Dermis blood vessel endothelial cell (primary cell): Measurements from ENCODE around the gene SLC2A2. TPM values are rescaled to one million over a fixed set of nuclear protein-coding genes. Genes with fewer than 3 reads are reported as not detected.
A peak's percentile ranks its signal among the peaks of the same experiment; 100 is the strongest.
"Not testable (repeated sequence)": the region's sequence is repeated elsewhere in the genome, so short reads cannot be mapped to it uniquely, and the experiment has no call there.

ENCODE experiments used
- DNase-seq: peaks from one replicate; pipeline ENCODE4 v3.0.0; 2010
- total RNA-seq: library from RNA; depleted of rRNA; stranded (reverse); fragments of >200 nt; gene quantifications from 2 replicates; pipeline ENCODE4 v1.2.3, GENCODE V29; 2014

SLC2A2 gene
- total RNA-seq, 1 donor from 2014 or later = not detected

DNA sequence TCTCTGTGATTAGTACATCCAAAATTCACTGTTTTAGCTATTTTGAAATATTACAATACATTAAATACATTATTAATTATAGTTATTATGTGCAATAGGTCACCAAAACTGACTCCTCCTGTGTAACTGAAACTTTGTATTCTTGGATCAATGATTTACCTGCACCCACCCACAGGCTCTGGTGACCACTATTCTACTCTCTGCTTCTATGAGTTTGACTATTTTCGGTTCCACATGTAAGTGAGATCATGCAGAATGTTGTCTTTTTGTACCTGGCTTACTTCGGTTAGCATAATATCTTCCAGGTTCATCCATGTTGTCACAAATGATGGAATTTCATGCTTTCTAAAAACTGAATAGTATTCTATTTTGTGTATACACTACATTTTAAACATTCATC lies 43.8 kb downstream of the SLC2A2 start:
- DNase-seq = no peak

DNA sequence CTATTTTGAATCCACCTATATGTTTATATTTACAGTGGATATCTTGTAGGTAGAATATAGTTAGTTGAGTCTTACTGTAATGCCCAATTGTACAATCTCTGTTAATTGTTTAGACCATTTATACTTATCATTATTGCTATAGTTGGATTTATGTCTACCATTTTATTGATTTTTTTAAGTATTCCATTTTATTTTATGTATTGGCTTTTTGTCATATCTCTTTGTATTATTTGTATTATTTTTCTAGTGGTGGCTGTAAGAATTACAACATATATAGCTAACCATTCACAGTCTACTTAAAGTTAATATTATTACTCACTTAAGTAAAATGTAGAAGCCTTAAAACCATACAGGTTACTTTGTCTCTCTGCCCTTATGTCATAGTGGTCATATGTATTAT lies 46.1 kb downstream of the SLC2A2 start:
- DNase-seq = no peak

DNA sequence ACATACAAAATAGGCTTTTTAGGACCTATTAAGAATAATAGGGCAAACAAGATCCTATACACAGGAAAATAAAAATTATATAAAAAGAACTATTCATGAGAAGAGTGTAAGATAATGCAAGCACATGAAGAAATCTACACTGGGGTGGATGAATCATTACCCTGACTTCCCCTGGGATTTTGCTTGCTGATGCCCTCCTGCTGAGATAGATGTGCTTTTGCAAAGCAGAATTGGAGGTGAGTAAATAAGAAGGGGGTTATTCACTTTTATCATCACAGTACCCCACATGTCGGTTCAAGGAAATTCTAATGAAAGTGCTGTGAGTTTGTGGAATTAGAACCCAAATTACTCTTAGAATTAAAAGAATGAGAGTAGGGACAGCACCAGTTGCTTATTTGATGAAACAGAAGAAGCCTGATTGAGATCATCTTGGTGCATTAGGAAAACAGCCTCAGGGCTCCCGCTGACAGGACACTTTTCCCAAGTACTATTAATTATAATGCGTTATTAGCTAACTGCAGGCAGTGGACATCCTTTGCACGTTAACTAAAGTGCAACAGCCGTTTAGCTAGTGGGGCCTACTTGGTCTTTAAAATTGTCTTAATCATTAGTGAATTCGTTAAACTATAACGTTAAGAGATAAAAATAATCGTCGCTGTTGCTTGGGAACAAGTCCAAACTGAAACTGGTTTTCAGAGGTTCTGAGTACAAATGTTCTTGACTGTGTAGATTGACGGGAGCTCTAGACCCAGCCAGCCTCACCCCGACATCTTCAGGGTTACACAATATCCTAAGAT lies 48.4 kb downstream of the SLC2A2 start:
- no peak for DNase-seq

DNA sequence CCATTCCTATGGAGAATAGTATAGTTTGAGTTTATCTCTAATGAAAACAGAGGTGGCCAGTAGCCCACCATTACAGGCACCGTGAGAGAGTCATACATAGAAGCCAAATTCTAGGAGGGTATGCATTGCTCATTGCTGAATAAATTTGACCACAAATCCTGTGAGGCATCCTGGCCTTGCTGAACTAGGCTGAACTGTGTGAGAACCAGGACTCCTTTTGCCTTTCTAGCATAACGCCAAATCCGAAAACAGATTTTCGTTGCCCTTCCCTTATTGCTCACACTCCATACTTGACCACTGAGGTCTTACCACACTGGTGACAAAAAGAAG lies 50.4 kb downstream of the SLC2A2 start:
- no peak for DNase-seq

DNA sequence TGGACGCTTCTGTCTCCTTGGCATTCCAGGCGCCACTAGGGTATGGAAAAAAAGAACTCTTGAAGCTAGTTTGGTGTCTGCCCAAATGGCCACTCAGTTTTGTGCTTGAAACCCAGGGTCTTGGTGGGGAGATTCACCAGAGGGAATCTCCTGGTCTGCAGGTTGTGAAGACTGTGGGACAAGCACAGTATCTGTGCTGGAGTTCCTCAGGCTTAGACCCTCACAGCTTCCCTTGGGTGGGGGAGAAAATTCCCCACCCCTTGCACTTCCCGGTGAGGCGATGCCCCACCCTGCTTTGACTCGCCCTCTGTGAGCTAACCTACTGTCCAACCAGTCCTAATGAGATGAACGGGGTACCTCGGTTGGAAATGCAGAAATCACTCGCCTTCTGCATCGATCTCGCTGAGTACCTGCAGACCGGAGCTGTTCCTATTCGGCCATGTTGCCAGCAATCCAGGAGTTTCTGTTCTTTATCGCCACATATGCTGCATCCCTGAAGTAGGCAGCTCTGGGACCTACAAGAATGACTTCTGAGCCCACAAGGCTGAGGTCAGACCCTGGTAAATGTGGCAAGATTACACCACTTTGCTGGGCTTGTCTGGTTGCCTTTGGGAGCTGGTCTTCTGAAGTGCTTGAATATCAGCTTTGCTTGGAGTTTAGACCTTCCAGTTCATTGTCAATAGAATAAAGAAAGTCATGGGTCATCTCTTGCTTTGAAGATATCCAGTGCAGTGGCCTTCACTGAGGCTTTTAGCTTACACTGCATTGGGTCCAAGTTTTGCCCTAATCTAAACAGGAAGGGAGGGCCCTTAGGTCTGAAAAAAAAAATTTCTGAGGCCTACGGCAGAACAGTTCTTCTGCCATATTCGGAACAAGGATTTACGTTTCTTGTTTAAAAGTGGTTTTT lies 51.0 kb downstream of the SLC2A2 start:
- no peak for DNase-seq

DNA sequence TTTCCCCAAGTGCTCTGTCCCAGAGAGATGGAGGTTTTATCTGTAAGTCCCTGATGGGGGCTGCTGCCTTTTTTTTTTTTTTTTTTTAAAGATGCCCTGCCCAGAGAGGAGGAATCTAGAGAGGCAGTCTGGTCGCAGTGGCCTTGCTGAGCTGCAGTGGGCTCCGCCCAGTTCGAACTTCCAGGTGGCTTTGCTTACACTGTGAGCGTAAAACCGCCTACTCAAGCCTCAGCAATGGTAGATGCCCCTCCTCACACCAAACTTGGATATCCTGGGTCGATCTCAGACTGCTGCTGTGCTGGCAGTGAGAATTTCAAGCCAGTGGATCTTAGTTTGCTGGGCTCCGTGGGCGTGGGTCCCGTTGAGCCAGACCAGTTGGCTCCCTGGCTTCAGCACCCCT lies 51.6 kb downstream of the SLC2A2 start:
- no peak for DNase-seq

DNA sequence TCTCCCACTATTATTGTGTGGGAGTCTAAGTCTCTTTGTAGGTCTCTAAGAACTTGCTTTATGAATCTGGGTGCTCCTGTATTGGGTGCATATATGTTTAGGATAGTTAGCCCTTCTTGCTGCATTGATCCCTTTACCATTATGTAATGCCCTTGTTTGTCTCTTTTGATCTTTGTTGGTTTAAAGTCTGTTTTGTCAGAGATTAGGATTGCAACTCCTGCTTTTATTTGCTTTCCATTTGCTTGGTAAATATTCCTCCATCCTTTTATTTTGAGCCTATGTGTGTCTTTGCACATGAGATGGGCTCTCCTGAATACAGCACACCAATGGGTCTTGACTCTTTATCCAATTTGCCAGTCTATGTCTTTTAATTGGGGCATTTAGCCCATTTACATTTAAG lies 53.6 kb downstream of the SLC2A2 start:
- not testable (repeated sequence) for DNase-seq

DNA sequence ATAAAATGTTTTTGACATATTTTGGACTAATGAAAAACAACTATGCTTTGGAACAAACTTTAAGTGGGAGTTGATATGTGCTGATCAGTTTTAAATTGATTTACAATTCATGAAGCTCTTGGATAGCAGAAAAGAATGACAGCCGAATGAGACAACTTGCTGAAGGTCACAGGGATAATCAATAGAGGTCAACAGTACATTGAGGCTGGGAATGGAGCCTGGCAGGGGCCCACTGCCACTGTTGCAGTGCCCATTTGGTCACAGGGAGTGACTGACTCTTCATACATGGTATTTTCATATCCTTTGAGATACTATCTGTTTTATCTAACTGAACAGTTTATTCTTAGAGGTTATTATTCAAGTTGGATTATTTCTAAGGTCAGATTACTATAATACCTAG lies 59.4 kb downstream of the SLC2A2 start:
- no peak for DNase-seq

DNA sequence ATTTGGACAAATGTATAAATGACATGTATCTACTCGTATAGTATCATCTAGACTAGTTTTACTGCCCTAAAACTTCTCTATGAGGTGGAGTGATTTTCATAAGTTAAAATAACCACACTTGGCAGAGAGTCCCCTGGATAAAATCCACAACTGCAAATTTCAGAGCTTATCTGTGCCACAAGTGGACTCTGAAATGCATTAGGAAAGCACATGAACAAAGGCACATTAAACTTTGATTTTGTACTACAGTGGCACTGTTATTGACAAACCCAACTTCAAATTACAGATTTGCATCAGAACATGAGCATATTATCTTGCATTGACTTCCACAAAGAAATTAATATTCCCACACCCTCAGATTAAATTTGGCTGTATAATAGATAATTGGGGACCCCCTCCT lies 60.0 kb downstream of the SLC2A2 start:
- no peak for DNase-seq

DNA sequence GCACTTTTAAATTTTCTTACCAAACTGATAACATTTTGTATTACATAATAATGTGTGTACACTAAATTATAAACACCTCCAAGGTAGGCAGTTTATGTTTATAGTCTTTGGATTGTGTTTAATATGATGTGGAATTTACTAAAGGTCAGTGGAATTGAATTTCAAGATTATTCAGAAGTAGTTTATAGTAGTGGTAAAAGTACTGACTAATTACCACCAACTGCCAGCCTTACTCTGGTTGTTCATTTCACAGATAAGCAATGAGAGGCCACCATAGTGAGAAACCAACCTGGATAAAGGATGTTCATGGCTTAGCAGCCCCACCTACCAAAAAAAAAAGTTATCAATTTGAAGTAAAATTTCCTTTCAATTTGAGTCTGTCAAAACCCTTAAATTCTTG lies 64.1 kb downstream of the SLC2A2 start:
- no peak for DNase-seq

DNA sequence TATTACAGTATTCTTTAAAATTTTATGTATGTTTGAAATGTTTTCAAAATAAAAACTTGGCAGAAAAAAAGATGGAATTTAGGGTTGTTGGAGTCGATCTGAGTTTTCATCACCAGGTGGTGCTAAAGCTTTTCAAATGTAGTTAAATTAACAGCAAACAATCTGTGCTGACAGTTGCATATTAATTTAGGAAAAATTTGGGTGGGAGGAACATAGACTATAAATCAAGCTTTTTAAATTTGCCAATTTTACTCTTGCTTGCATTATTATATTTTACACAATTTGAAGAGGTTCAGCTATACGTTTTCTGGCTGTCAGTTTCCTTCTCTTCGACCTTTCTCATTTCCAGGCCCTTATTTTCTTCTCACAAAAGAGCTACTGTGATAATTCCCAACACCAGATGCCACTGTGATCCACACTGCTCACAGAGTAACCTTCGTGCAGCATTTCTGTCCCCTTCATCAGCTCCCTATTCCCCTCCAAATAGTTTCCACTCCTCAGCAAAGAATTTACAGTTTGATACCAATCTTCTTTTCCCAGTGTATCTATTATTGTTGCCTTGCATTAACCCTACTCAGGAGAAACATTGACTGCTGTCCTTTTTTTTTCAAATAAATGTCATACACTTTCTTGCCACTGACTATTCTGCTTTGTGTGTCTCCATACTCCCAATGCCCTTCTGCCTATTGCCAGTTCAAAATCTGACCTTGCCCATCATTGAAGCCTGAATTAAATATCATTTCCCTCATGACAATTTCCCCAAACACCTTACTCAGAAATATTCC lies 64.7 kb downstream of the SLC2A2 start:
- peak; percentile 70 for DNase-seq

DNA sequence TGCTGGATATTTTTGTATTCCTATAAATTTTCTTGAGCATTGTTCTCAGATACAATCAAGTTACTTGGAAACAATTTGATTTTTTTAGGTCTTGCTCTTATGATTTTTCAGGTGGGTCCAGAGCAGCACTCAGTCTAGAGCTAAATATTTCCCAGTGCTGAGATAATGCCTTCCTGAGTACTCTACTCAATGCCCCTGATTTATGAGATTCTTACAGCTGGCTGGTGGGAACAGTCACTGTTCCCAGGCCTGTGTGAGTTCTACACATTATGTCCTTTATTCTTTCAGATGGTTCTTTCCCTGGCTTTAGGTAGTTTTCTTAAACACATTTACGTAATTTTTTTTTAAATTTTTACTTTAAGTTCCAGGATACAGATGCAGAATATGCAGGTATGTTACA lies 67.1 kb downstream of the SLC2A2 start:
- DNase-seq = no peak

DNA sequence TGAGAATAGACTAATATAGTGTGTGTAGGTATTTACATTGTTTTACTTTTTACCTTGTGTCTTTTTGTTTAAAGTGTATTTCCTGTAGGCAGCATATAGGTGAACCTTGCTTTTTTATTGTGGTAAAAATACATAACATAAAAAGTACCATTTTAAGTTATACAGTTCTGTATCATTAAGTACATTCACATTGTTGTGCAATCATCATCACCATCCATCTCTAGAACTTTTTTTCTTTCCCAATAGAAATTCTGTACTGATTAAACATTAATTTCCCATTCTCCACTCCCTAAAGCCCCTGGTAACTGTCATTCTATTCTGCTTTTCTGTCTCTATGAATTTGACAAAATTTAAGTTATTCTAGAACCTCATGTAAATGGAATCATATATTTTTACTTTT lies 69.9 kb downstream of the SLC2A2 start:
- no peak for DNase-seq

DNA sequence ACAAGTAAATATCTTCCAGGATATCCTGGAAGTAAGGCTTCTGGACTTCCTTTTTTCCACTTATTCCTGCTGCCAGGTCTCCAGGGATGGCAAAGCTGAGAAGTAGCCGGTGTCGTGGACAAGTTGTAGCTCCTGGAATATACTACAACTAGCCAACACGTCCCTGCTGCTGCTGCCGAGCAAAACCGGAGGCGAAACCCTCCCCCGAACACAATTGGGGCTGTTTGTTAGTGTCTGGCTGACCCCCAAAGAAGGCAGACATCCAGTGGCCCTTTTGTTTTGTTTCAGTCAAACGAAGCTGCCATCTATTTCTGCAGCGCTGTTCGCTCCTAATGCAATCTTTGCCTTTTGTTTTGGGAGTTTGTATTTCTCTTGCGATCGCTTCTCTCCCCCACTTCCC lies 72.8 kb downstream of the SLC2A2 start:
- DNase-seq = no peak

DNA sequence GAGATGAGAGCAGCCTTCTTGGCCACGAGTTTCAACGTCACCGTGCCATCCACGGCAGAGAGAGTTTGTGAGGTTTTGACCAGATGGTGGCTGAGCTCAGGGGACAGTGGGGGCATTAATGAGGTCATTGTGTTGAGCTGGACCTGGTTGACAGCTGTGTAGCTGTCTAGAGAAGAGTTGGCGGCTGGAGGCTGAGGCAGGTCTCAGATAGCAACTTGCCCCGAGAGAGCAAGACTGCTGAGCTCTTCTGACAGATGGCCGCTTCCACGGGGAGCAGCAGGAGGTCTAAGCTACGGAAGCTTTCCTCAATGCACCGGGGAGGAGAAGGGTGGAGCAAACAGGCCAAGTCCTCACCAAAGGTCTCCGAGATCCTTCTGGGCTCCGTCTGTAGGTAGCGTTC lies 73.3 kb downstream of the SLC2A2 start:
- no peak for DNase-seq

DNA sequence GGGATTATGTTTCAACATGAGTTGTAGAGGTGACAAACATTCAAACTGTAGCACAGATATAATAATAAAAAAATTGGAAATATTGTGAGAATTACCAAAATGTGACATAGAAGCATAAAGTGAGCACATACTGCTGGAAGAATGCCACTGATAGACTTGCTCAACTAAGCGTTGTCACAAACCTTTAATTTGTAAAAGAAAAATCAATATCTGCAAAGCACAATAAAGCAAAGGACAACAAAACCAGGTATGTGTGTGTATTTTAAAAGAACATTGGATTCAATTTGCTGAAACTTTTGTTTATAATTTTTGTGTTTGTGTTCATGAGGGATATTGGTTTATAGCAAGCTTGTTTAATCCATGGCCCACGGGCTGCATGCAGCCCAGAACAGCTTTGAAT lies 77.3 kb downstream of the SLC2A2 start:
- no peak for DNase-seq

DNA sequence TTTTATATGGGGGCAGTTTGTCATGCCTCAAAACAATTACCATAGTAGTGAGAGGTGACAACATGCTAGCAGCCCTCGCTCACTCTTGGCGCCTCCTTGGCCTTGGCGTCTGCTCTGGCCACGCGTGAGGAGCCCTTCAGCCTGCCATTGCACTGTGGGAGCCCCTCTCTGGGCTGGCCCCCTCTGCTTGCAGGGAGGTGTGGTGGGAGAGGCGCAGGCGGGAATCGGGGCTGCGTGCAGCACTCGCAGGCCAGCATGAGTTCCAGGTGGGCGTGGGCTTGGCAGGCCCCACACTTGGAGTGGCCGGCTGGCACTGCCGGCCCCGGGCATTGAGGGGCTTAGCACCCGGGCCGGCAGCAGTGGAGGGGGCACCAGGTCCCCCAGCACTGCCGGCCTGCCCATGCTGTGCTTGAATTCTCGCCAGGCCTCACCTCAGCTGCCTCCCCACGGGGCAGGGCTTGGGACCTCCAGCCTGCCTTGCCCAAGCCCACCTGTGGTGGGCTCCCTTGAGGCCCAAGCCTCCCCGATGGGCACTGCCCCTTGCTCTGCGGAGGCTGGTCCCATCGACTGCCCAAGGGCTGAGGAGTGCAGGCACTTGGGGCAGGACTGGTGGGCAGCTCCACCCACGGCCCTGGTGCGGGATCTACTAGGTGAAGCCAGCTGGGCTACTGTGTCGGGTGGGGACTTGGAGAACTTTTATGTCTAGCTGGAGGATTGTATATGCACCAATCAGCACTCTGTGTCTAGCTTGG lies 79.3 kb downstream of the SLC2A2 start:
- no peak for DNase-seq

Other genes starting within 250 kb of the SLC2A2 start
- 63.3 and 80.7 TPM in 2 replicates for gene RPL22L1, start 156.5 kb downstream of the SLC2A2 start, total RNA-seq
- gene EIF5A2, start 118.1 kb downstream of the SLC2A2 start, total RNA-seq = 4.1 and 6.4 TPM in 2 replicates